KOPT-K1 (cell line): ENCODE data around the gene ZNF627.
"Not testable (repeated sequence)": the region's sequence is repeated elsewhere in the genome, so short reads cannot be mapped to it uniquely, and the experiment has no call there.

Experiments used
- H3K27ac ChIP-seq: fragments of 200-600 bp; sonication (generic); 2 replicates; pipeline ENCODE4 v1.5.1; 2016; ENCODE audit warnings: antibody characterized with exemption, mild to moderate bottlenecking, low read depth, low read length; ENCODE audit not compliant: poor library complexity, severe bottlenecking
- H3K36me3 ChIP-seq: fragments of 200-600 bp; sonication (generic); 2 replicates; pipeline ENCODE4 v1.5.1; 2017; ENCODE audit warnings: antibody characterized with exemption, mild to moderate bottlenecking, low read length, moderate library complexity; ENCODE audit not compliant: insufficient read depth
- H3K9me3 ChIP-seq: fragments of 200-600 bp; sonication (generic); 2 replicates; pipeline ENCODE4 v1.5.1; 2017; ENCODE audit warnings: antibody characterized with exemption, low read length, mild to moderate bottlenecking; ENCODE audit not compliant: insufficient read depth, poor library complexity, severe bottlenecking

ZNF627 gene

GRCh38 chr19:11587975-11588631 lies 9.2 kb upstream of the ZNF627 start:
- H3K36me3 ChIP-seq = no peaks in the 10 kb centered on the region
- H3K9me3 ChIP-seq = no peaks in the 10 kb centered on the region
- no peak overlapping the region for H3K27ac ChIP-seq

GRCh38 chr19:11594084-11594483 lies 3.2 kb upstream of the ZNF627 start:
- Histone ChIP-seq H3K36me3 (peaks cover 2% of the 10 kb centered on the region; the same call in 1 of the 2 replicates), H3K27ac (no peak overlapping the region), H3K9me3 (no peaks in the 10 kb centered on the region)

GRCh38 chr19:11596156-11596555 lies 1.1 kb upstream of the ZNF627 start:
- no peak overlapping the region for H3K27ac ChIP-seq
- peaks cover 6% of the 10 kb centered on the region; the same call in 1 of the 2 replicates for H3K36me3 ChIP-seq
- H3K9me3 ChIP-seq = no peaks in the 10 kb centered on the region

- Histone ChIP-seq H3K27ac (peak overlapping the region; percentile 84), H3K9me3 (no peaks in the 10 kb centered on the region), H3K36me3 (peaks cover 6% of the 10 kb centered on the region; the same call in 1 of the 2 replicates)
These were observed 810 bp downstream of the ZNF627 start for GRCh38 chr19:11598103-11598483.

- no peak overlapping the region for H3K27ac ChIP-seq
- peaks cover 7% of the 10 kb centered on the region; the same call in 1 of the 2 replicates for H3K36me3 ChIP-seq
These were observed 1.5 kb downstream of the ZNF627 start for GRCh38 chr19:11598746-11599145.

GRCh38 chr19:11599704-11600103 lies 2.4 kb downstream of the ZNF627 start:
- H3K27ac ChIP-seq = not testable (repeated sequence)
- H3K36me3 ChIP-seq = peaks cover 17% of the 10 kb centered on the region; the same call in 1 of the 2 replicates

More at GRCh38 chr19:11598746-11599145, 1.5 kb downstream of the ZNF627 start:
- peaks cover 2% of the 10 kb centered on the region for H3K9me3 ChIP-seq

GRCh38 chr19:11606484-11606883 lies 9.2 kb downstream of the ZNF627 start:
- Histone ChIP-seq H3K36me3 (peaks cover 32% of the 10 kb centered on the region), H3K9me3 (peaks cover 40% of the 10 kb centered on the region), H3K27ac (no peak overlapping the region)

More at GRCh38 chr19:11599704-11600103, 2.4 kb downstream of the ZNF627 start:
- peaks cover 11% of the 10 kb centered on the region for H3K9me3 ChIP-seq

- H3K36me3 ChIP-seq = peaks cover 28% of the 10 kb centered on the region
- peaks cover 28% of the 10 kb centered on the region for H3K9me3 ChIP-seq
These were observed 14.4 kb downstream of the ZNF627 start for GRCh38 chr19:11611730-11612129.

GRCh38 chr19:11612816-11613511 lies 15.7 kb downstream of the ZNF627 start:
- peaks cover 40% of the 10 kb centered on the region for H3K36me3 ChIP-seq
- H3K9me3 ChIP-seq = peaks cover 31% of the 10 kb centered on the region
- no peak overlapping the region for H3K27ac ChIP-seq

More at GRCh38 chr19:11611730-11612129, 14.4 kb downstream of the ZNF627 start:
- H3K27ac ChIP-seq = no peak overlapping the region

GRCh38 chr19:11617180-11618062 lies 20.1 kb downstream of the ZNF627 start:
- H3K36me3 ChIP-seq = peaks cover 73% of the 10 kb centered on the region
- H3K27ac ChIP-seq = no peak overlapping the region
- peaks cover 47% of the 10 kb centered on the region for H3K9me3 ChIP-seq

GRCh38 chr19:11620553-11620952 lies 23.3 kb downstream of the ZNF627 start:
- H3K27ac ChIP-seq = no peak overlapping the region
- peaks cover 40% of the 10 kb centered on the region for H3K9me3 ChIP-seq
- peaks cover 57% of the 10 kb centered on the region for H3K36me3 ChIP-seq

GRCh38 chr19:11622401-11622800 lies 25.1 kb downstream of the ZNF627 start:
- peaks cover 39% of the 10 kb centered on the region for H3K36me3 ChIP-seq
- not testable (repeated sequence) for H3K27ac ChIP-seq
- H3K9me3 ChIP-seq = peaks cover 22% of the 10 kb centered on the region

- Histone ChIP-seq H3K9me3 (peaks cover 5% of the 10 kb centered on the region), H3K36me3 (peaks cover 22% of the 10 kb centered on the region), H3K27ac (no peak overlapping the region)
These were observed 26.8 kb downstream of the ZNF627 start for GRCh38 chr19:11624069-11624463.

GRCh38 chr19:11626252-11626651 lies 29.0 kb downstream of the ZNF627 start:
- Histone ChIP-seq H3K9me3 (peaks cover 3% of the 10 kb centered on the region), H3K36me3 (peaks cover under 1% of the 10 kb centered on the region; the same call in 1 of the 2 replicates), H3K27ac (no peak overlapping the region)

- H3K9me3 ChIP-seq = peaks cover 25% of the 10 kb centered on the region
- no peak overlapping the region for H3K27ac ChIP-seq
- H3K36me3 ChIP-seq = no peaks in the 10 kb centered on the region
These were observed 35.9 kb downstream of the ZNF627 start for GRCh38 chr19:11633223-11633622.
